Testis (tissue), 2 donors: Measurements from ENCODE around the gene LENG1.

ENCODE experiments used
- CTCF ChIP-seq, 3 experiments: fragments of 450-650 bp in 2 of 3; fragments of 200-600 bp in 1 of 3; sonication (generic) in 1 of 3; IDR thresholded peaks; one replicate each; pipeline ENCODE4 v1.5.1; 2016 to 2019; ENCODE audit warnings: antibody characterized with exemption in 3 of 3, mild to moderate bottlenecking in 2 of 3, moderate library complexity in 1 of 3
- POLR2A ChIP-seq: fragments of 450-650 bp; IDR thresholded peaks from one replicate; pipeline ENCODE4 v1.6.1; 2017; ENCODE audit warnings: antibody characterized with exemption, mild to moderate bottlenecking, moderate library complexity

GRCh38 chr19:54156490-54156889, 3.0 kb downstream of the LENG1 start:
- TF ChIP-seq CTCF (IDR thresholded peaks at IDR 0.05), result no peak
- TF ChIP-seq POLR2A, result no peak
